Liver (tissue), 9 donors: ENCODE measurements around the gene GOLGA6L7. TPM values are rescaled to one million over a fixed set of nuclear protein-coding genes. Genes with fewer than 3 reads are reported as not detected.
"Not testable (repeated sequence)": the region's sequence is repeated elsewhere in the genome, so short reads cannot be mapped to it uniquely, and the experiment has no call there.

Experiments
- DNase-seq: peaks from one replicate; pipeline ENCODE4 v3.0.0-alpha.2; 2017; ENCODE audit warnings: low spot score
- H3K27ac ChIP-seq, 2 donors: one replicate each; pipeline ENCODE4 v1.7.0; 2013; ENCODE audit warnings: inconsistent platforms in 2 of 2, low read length in 2 of 2, control low read depth in 1 of 2, low read depth in 1 of 2, mild to moderate bottlenecking in 1 of 2
- H3K27me3 ChIP-seq, 4 donors: one replicate each; pipeline versions ENCODE4 v1.6.1 to v1.7.0; 2013; ENCODE audit warnings: low read length in 3 of 4, inconsistent platforms in 1 of 4, mild to moderate bottlenecking in 1 of 4, moderate library complexity in 1 of 4; ENCODE audit not compliant: control insufficient read depth in 4 of 4, insufficient read depth in 4 of 4
- H3K36me3 ChIP-seq, 4 donors: one replicate each; pipeline versions ENCODE4 v1.6.1 to v1.7.0; 2013; ENCODE audit warnings: low read length in 3 of 4, mild to moderate bottlenecking in 3 of 4, low read depth in 1 of 4, moderate library complexity in 1 of 4; ENCODE audit not compliant: control insufficient read depth in 4 of 4, insufficient read depth in 3 of 4
- H3K4me1 ChIP-seq, 4 donors: one replicate each; pipeline versions ENCODE4 v1.6.1 to v1.7.0; 2013; ENCODE audit warnings: low read length in 3 of 4, mild to moderate bottlenecking in 3 of 4, moderate library complexity in 1 of 4; ENCODE audit not compliant: control insufficient read depth in 4 of 4, insufficient read depth in 4 of 4
- H3K4me3 ChIP-seq, 3 donors: one replicate each; pipeline versions ENCODE4 v1.6.1 to v1.7.0; 2013; ENCODE audit warnings: low read length in 3 of 3, control low read depth in 1 of 3, low read depth in 1 of 3, mild to moderate bottlenecking in 1 of 3
- H3K9ac ChIP-seq, 2 donors: one replicate each; pipeline ENCODE4 v1.7.0; 2013; ENCODE audit warnings: low read length in 2 of 2, mild to moderate bottlenecking in 2 of 2, moderate library complexity in 2 of 2, control low read depth in 1 of 2, low read depth in 1 of 2
- H3K9me3 ChIP-seq, 4 donors: one replicate each; pipeline versions ENCODE4 v1.6.1 to v1.7.0; 2013; ENCODE audit warnings: low read length in 3 of 4; ENCODE audit not compliant: control insufficient read depth in 4 of 4
- RAD21 ChIP-seq, 2 donors: IDR thresholded peaks; 2 replicates each; pipeline ENCODE4 v1.6.1; 2016; ENCODE audit warnings: antibody characterized with exemption in 2 of 2, mild to moderate bottlenecking in 2 of 2
- WGBS: extraction: QIAGEN DNeasy Blood & Tissue Kit; methylation state at CpG from one replicate; pipeline ENCODE4 v1.1.7; 2013; 5-methylcytosine and 5-hydroxymethylcytosine counted together
- polyA plus RNA-seq, 2 donors: library from polyadenylated mRNA; stranded (reverse) in 1 of 2; unstranded in 1 of 2; fragments of 200-250 nt in 1 of 2; fragments of >200 nt in 1 of 2; fragmentation: Nextera tagmentation in 1 of 2; extraction: Ambion mirVana in 1 of 2; gene quantifications; one replicate each; pipeline versions ENCODE4 v1.2.1 to v1.2.3, GENCODE V29; 2013 to 2015
- total RNA-seq, 2 donors: library from RNA; depleted of rRNA; stranded (reverse); fragments of >200 nt; gene quantifications; one replicate each; pipeline ENCODE4 v1.2.3, GENCODE V29; 2014
- donor health status: healthy.
- donor health status: healthy.
- donor health status: healthy.
- donor health status: healthy.
- donor health status: healthy.

GOLGA6L7 gene
- total and polyA plus RNA-seq, 4 donors = not detected

DNA sequence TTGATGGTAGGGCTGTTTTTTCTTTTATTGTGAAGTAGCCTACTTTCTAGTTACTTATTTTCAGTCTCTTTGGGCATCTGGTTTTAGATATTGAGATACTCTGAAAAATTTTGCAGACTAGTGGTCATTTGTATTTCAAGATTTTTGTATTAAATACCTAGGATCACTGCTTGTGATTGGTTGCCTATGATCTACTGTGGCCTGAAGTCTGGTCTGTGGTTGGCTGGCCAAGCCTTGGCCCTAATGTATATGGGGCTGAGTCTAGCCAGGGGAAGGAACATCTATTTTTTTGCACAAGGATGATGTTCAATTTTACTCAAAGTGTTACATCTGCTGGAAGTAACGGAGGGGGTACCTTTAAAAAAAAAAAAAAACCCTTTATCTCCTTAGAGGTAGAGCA is 38.0 kb downstream of the GOLGA6L7 start:
- WGBS = 91% methylated on average over 1 of the region's 1 CpG
- H3K4me1 ChIP-seq, H3K27me3 ChIP-seq, H3K9ac ChIP-seq, H3K36me3 ChIP-seq, H3K9me3 ChIP-seq, DNase-seq, H3K4me3 ChIP-seq, H3K27ac ChIP-seq: not testable (repeated sequence)

DNA sequence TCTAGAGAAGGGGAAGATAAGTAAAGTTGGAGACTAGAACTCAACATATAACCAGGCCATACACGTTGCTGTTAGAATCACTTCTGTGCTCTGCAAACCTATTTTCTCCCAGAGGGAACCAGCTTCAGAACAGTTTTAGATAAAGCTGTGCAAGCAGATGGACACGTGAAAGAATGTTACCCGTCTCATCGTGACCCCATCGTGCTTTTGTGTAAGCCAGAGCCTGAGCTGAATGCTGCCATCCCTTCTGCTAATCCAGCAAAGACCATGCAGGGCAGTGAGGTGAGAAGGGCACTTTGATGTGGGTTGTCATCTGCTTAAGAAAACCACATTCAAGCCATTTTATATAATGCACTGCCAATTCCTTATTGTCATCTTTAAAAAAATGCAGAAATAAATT is 40.3 kb downstream of the GOLGA6L7 start:
- not testable (repeated sequence) for H3K9me3 ChIP-seq
- WGBS = 66% methylated on average over 5 of the region's 5 CpGs

DNA sequence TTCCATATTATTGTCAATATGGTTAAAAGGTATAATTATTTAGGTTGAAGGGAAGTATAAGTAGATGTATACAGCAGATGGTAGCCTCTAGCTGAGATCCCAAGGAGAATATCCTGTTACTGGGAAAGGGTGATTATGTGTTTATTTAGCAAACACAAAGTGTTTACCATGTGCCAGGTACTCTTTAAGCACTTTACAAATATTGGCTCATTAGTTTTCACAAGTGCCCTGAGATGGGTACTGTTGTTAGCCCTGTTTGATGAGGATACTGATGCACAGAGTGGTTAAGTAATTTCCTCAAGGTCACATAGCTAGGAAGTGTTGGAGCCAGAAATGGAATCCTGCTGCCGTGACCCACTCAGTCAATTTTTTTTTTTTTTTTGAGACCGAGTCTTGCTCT is 48.1 kb downstream of the GOLGA6L7 start:
- WGBS = 70% methylated on average over 2 of the region's 2 CpGs
- not testable (repeated sequence) for H3K27ac ChIP-seq, H3K4me1 ChIP-seq, DNase-seq, H3K9me3 ChIP-seq, H3K36me3 ChIP-seq, H3K27me3 ChIP-seq, H3K4me3 ChIP-seq, H3K9ac ChIP-seq

More for the DNA sequence above, 40.3 kb downstream of the GOLGA6L7 start:
- not testable (repeated sequence) for H3K27me3 ChIP-seq, H3K4me1 ChIP-seq, H3K27ac ChIP-seq, DNase-seq, H3K9ac ChIP-seq, H3K36me3 ChIP-seq, H3K4me3 ChIP-seq

DNA sequence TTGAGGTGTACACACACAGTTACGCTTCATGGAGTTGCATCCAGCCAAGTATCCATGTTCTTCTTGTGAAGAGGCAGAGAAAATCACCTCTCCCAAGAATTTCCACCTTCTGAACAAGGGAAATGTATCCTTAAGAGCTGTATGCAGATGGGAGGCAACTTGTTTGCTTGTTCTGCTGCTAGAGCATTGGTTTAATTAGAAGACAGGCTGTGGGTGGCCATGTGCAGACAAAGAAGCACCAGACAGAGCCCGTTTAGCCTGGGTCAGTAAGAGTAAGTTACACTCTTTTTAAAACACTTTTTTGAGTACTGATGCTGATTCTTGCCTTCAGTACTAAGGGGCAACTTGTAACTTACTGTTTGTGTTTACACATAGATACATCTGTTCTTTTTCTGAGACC is 50.2 kb downstream of the GOLGA6L7 start:
- H3K9me3 ChIP-seq, H3K27ac ChIP-seq, H3K4me1 ChIP-seq, H3K36me3 ChIP-seq, H3K9ac ChIP-seq, H3K4me3 ChIP-seq, H3K27me3 ChIP-seq, DNase-seq: not testable (repeated sequence)
- 63% methylated on average over 2 of the region's 2 CpGs for WGBS

DNA sequence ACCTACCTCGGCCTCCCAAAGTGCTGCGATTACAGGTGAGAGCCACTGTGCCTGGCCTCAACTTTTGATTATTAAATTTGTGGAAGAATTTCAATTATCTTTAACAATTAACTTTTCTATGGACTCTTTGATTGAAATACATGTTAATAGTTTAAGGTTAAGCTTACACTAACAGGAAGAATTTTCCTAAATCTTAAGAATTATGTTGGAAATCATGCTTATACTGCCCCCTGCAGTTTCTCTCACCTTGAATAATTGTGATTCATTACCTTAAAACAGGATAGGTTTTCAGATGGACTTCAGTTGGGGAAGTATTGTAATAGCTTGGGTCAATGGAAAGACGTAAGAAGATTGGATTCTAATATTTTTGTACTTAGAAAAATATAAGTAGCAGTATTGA is 54.2 kb downstream of the GOLGA6L7 start:
- H3K36me3 ChIP-seq, H3K4me3 ChIP-seq, H3K27me3 ChIP-seq, H3K9ac ChIP-seq, H3K4me1 ChIP-seq, DNase-seq, H3K27ac ChIP-seq, H3K9me3 ChIP-seq: not testable (repeated sequence)
- 76% methylated on average over 3 of the region's 3 CpGs for whole genome bisulfite sequencing
- TF ChIP-seq RAD21 (IDR thresholded peaks at IDR 0.05) = peak; percentile 18 to 24

Other genes with a start within 250 kb of the GOLGA6L7 start
- 1 to 10 TPM in 1 of 2 donors, under 1 TPM in 1; 0.75 to 4.4 TPM for gene GOLGA8M, start 136.2 kb downstream of the GOLGA6L7 start, total RNA-seq
- 1 to 10 TPM; 1.0 to 1.3 TPM for gene GOLGA8M, start 136.2 kb downstream of the GOLGA6L7 start, polyA plus RNA-seq
- 1 to 10 TPM; 2.8 to 2.9 TPM for gene APBA2, start 37.3 kb upstream of the GOLGA6L7 start, total RNA-seq
- under 1 TPM; 0.38 to 0.59 TPM for gene APBA2, start 37.3 kb upstream of the GOLGA6L7 start, polyA plus RNA-seq